ENCODE results near the gene PDZRN3. TPM values are rescaled to one million over a fixed set of nuclear protein-coding genes. Genes with fewer than 3 reads are reported as not detected.

PDZRN3 gene
- total and polyA plus RNA-seq, 2 experiments from 2014 or later: 42.9 to 60.5 TPM

GRCh38 chr3:73448041-73448440 lies 176.7 kb downstream of the PDZRN3 start:
- H3K4me2 ChIP-seq: no peak overlapping the region
- no peak overlapping the region for H2AFZ ChIP-seq
- H3K4me1 ChIP-seq (ENCODE audit: insufficient read depth): peaks cover 19% of the 10 kb centered on the region
- no peak for TF ChIP-seq EZH2 (IDR thresholded peaks at IDR 0.05; ENCODE audit: borderline replicate concordance)
- TF ChIP-seq CTCF (IDR thresholded peaks at IDR 0.05; ENCODE audit: poor library complexity): no peak
- no peak for TF ChIP-seq EZH2phosphoT487 (IDR thresholded peaks at IDR 0.05; ENCODE audit: low read depth, severe bottlenecking, unreplicated experiment)
- no peak overlapping the region for H3K4me3 ChIP-seq
- peaks cover 56% of the 10 kb centered on the region for H3K79me2 ChIP-seq
- H3K9me3 ChIP-seq (ENCODE audit: low read depth): no peaks in the 10 kb centered on the region
- no peaks in the 10 kb centered on the region for H3K27me3 ChIP-seq
- H3K27ac ChIP-seq: no peak overlapping the region
- peaks cover 20% of the 10 kb centered on the region for H4K20me1 ChIP-seq (ENCODE audit: insufficient read depth, poor library complexity, severe bottlenecking)
- 87% methylated on average over 2 of the region's 2 CpGs for WGBS (ENCODE audit: low lambda C conversion rate, missing lambda C conversion rate)
- DNase-seq (ENCODE audit: low spot score): no peak
- no peaks in the 10 kb centered on the region for H3K36me3 ChIP-seq (replicated peaks; ENCODE audit: insufficient read depth, low read depth)
- H3K9me2 ChIP-seq (replicated peaks; ENCODE audit: insufficient read depth): no peaks in the 10 kb centered on the region

GRCh38 chr3:73447111-73447510 lies 177.6 kb downstream of the PDZRN3 start:
- peaks cover 17% of the 10 kb centered on the region for H3K4me1 ChIP-seq (ENCODE audit: insufficient read depth)
- H3K9me2 ChIP-seq (replicated peaks; ENCODE audit: insufficient read depth): no peaks in the 10 kb centered on the region
- H4K20me1 ChIP-seq (ENCODE audit: insufficient read depth, poor library complexity, severe bottlenecking): peaks cover 23% of the 10 kb centered on the region
- WGBS (ENCODE audit: low lambda C conversion rate, missing lambda C conversion rate): 78% methylated on average over 6 of the region's 6 CpGs
- TF ChIP-seq EZH2phosphoT487 (IDR thresholded peaks at IDR 0.05; ENCODE audit: low read depth, severe bottlenecking, unreplicated experiment) (no peak), EZH2 (IDR thresholded peaks at IDR 0.05; ENCODE audit: borderline replicate concordance) (no peak), CTCF (IDR thresholded peaks at IDR 0.05; ENCODE audit: poor library complexity) (no peak)
- no peak overlapping the region for H3K4me2 ChIP-seq
- no peaks in the 10 kb centered on the region for H3K36me3 ChIP-seq (replicated peaks; ENCODE audit: insufficient read depth, low read depth)
- no peak overlapping the region for H3K4me3 ChIP-seq
- no peak for DNase-seq (ENCODE audit: low spot score)
- H3K27me3 ChIP-seq: no peaks in the 10 kb centered on the region
- H3K79me2 ChIP-seq: peaks cover 59% of the 10 kb centered on the region
- H3K9me3 ChIP-seq (ENCODE audit: low read depth): no peaks in the 10 kb centered on the region
- no peak overlapping the region for H3K27ac ChIP-seq
- no peak overlapping the region for H2AFZ ChIP-seq

- no peak for DNase-seq (ENCODE audit: low spot score)
- peaks cover 58% of the 10 kb centered on the region for H3K79me2 ChIP-seq
- no peak overlapping the region for H3K4me2 ChIP-seq
- H3K27me3 ChIP-seq: no peaks in the 10 kb centered on the region
- WGBS (ENCODE audit: low lambda C conversion rate, missing lambda C conversion rate): 93% methylated on average over 10 of the region's 10 CpGs
- no peak overlapping the region for H3K4me3 ChIP-seq
- H3K4me1 ChIP-seq (ENCODE audit: insufficient read depth): peaks cover 12% of the 10 kb centered on the region
- H3K27ac ChIP-seq: no peak overlapping the region
- H2AFZ ChIP-seq: no peak overlapping the region
- no peaks in the 10 kb centered on the region for H3K36me3 ChIP-seq (replicated peaks; ENCODE audit: insufficient read depth, low read depth)
- H4K20me1 ChIP-seq (ENCODE audit: insufficient read depth, poor library complexity, severe bottlenecking): peaks cover 22% of the 10 kb centered on the region
- TF ChIP-seq CTCF (IDR thresholded peaks at IDR 0.05; ENCODE audit: poor library complexity) (no peak), EZH2 (IDR thresholded peaks at IDR 0.05; ENCODE audit: borderline replicate concordance) (no peak), EZH2phosphoT487 (IDR thresholded peaks at IDR 0.05; ENCODE audit: low read depth, severe bottlenecking, unreplicated experiment) (no peak)
- no peaks in the 10 kb centered on the region for H3K9me2 ChIP-seq (replicated peaks; ENCODE audit: insufficient read depth)
- H3K9me3 ChIP-seq (ENCODE audit: low read depth): no peaks in the 10 kb centered on the region
These were observed 178.2 kb downstream of the PDZRN3 start for GRCh38 chr3:73446467-73447110.
